BLaER1 treated with 17β-estradiol and CSF1 and Interleukin-3, amounts not matched to agents 10 nM and 100 nM (cell line): Measurements from ENCODE around the gene PLCL2.

Source experiments
- H3K27ac ChIP-seq, 11 experiments: shearing (Covaris generic); formaldehyde crosslinking; 2 replicates each; pipeline ENCODE4 v1.8.1; 2022
- H3K27me3 ChIP-seq, 11 experiments: shearing (Covaris generic); formaldehyde crosslinking; 2 replicates each; pipeline ENCODE4 v1.8.1; 2022
- H3K36me3 ChIP-seq, 11 experiments: shearing (Covaris generic); formaldehyde crosslinking; 2 replicates each; pipeline ENCODE4 v1.8.1; 2022
- H3K4me1 ChIP-seq, 10 experiments: shearing (Covaris generic); formaldehyde crosslinking; 2 replicates each; pipeline ENCODE4 v1.8.1; 2022
- H3K4me2 ChIP-seq, 11 experiments: shearing (Covaris generic); formaldehyde crosslinking; 2 replicates each; pipeline ENCODE4 v1.8.1; 2022
- H3K4me3 ChIP-seq, 10 experiments: shearing (Covaris generic); formaldehyde crosslinking; 2 replicates each; pipeline ENCODE4 v1.8.1; 2022
- H3K9ac ChIP-seq, 11 experiments: shearing (Covaris generic); formaldehyde crosslinking; 2 replicates each; pipeline ENCODE4 v1.8.1; 2022
- H3K9me3 ChIP-seq, 11 experiments: shearing (Covaris generic); formaldehyde crosslinking; replicated peaks in 1 of 11; 2 replicates each; pipeline ENCODE4 v1.8.1; 2022
- H4K20me1 ChIP-seq, 11 experiments: shearing (Covaris generic); formaldehyde crosslinking; 2 replicates each; pipeline ENCODE4 v1.8.1; 2022
- Cebpa-rat ChIP-seq, 11 experiments: shearing (Covaris generic); IDR thresholded peaks; 2 replicates each; pipeline ENCODE4 v1.8.1; 2022

The PLCL2 gene

DNA sequence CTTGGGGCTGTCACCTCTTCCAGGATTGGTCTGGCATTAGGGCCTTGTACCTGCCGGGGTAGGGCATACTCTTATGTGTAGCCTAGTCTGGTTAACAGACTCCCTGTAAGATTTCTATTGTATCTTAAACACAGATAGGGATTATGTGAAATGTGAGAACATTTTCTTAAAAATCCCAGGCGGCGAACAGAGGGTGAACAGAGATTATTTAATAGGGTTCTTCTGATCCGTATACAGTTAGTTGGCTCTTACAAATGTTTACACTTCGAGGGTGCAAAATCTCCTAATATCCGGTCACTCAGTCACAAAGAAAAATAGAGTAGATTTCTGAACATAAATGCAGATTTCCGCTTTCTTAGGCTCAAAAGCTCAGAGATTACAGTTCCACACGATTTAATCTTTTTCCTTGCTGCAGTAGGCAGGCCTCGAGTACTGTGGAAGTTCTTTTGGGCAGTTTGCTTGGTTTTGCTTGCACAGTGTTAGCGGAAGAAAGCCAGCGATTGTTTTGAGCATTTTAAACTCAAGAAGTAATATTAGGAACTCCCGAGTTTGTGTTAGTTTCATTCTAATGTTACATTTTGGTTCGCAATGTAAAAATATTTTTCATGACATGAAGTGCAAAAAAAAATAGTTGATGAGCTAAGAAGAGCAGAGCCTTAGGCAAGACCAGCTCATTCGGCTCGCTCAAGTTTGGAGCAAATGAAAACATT lies 993 bp downstream of the PLCL2 start:
- Histone ChIP-seq H4K20me1 (peaks cover 6 to 43% (median 18%) of the 10 kb centered on the region in 11 experiments; a peak in 16 of 22 replicates), H3K36me3 (no peaks in the 10 kb centered on the region), H3K27ac (peak overlapping the region; percentile 93 to 99 (median 97)), H3K4me2 (peak overlapping the region; percentile 71 to 98 (median 88)), H3K4me1 (peaks cover 34 to 60% (median 43%) of the 10 kb centered on the region in 10 experiments), H3K9me3 (no peaks in the 10 kb centered on the region), H3K9ac (peak overlapping the region; percentile 90 to 99 (median 97)), H3K27me3 (peaks cover 0 to 4% (median 0%) of the 10 kb centered on the region in 11 experiments; a peak in 2 of 22 replicates), H3K4me3 (peak overlapping the region; percentile 84 to 95 (median 90))
- TF ChIP-seq Cebpa-rat (IDR thresholded peaks at IDR 0.05): no peak

DNA sequence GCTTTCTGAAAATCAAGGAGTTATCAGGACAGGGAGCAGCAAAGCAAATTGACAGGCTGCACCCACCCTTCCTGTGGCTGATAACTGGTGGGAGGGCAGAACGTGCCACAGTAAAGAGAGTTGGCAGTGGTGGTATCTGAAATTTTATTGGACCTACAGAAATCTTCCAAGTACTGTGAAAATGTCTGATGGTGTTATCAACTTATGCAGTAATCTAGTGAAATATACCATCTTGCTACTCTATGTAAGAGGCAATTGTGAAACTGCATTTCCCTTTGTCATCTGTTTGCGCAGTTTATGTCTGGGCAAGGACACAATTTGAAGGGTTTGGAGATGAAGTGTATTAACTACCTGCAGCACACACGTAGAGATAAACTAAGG lies 1.5 kb downstream of the PLCL2 start:
- Histone ChIP-seq H3K4me1 (peaks cover 34 to 58% (median 47%) of the 10 kb centered on the region in 10 experiments), H3K9ac (peak overlapping the region; percentile 90 to 99 (median 97)), H3K9me3 (no peaks in the 10 kb centered on the region), H3K4me2 (peak overlapping the region; percentile 71 to 98 (median 88)), H3K27ac (peak overlapping the region; percentile 93 to 99 (median 97)), H3K27me3 (peaks cover 0 to 4% (median 0%) of the 10 kb centered on the region in 11 experiments; a peak in 2 of 22 replicates), H3K4me3 (peak overlapping the region; percentile 84 to 95 (median 90)), H3K36me3 (no peaks in the 10 kb centered on the region), H4K20me1 (peaks cover 9 to 48% (median 23%) of the 10 kb centered on the region in 11 experiments; a peak in 18 of 22 replicates)
- no peak for TF ChIP-seq Cebpa-rat (IDR thresholded peaks at IDR 0.05)

DNA sequence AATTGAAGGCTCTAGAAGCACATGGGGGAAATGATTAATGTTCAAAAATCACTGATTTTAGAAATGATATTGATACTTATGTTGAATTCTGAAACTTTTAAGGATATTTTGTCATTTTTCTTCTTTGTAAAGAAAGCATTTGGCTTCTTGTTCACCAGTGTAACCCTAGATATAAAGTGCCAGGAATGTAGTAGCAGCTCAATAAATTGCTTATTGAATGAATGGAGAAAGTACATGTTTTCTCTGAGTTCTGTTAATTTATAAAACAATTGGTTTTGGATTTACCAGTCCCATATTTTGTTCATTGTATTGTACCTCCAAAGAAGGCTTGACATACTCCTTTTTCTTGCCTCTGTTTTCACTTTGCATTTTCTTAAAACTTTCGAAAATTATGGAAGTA lies 2.4 kb downstream of the PLCL2 start:
- no peaks in the 10 kb centered on the region for H3K9me3 ChIP-seq
- peak overlapping the region; percentile 71 to 98 (median 88); a peak in 19 of 22 replicates for H3K4me2 ChIP-seq
- peak overlapping the region in 3 of 11 experiments; percentile 90 to 99 (median 94); a peak in 6 of 22 replicates for H3K9ac ChIP-seq
- H3K4me3 ChIP-seq: peak overlapping the region in 7 of 10 experiments; percentile 84 to 95 (median 91); a peak in 9 of 20 replicates
- peaks cover 0 to 4% (median 0%) of the 10 kb centered on the region in 11 experiments; a peak in 2 of 22 replicates for H3K27me3 ChIP-seq
- peaks cover 34 to 62% (median 52%) of the 10 kb centered on the region in 10 experiments for H3K4me1 ChIP-seq
- H4K20me1 ChIP-seq: peaks cover 11 to 57% (median 26%) of the 10 kb centered on the region in 11 experiments; a peak in 18 of 22 replicates
- H3K27ac ChIP-seq: peak overlapping the region in 4 of 11 experiments; percentile 29 to 99 (median 97); a peak in 4 of 22 replicates
- no peak for TF ChIP-seq Cebpa-rat (IDR thresholded peaks at IDR 0.05)
- no peaks in the 10 kb centered on the region for H3K36me3 ChIP-seq

DNA sequence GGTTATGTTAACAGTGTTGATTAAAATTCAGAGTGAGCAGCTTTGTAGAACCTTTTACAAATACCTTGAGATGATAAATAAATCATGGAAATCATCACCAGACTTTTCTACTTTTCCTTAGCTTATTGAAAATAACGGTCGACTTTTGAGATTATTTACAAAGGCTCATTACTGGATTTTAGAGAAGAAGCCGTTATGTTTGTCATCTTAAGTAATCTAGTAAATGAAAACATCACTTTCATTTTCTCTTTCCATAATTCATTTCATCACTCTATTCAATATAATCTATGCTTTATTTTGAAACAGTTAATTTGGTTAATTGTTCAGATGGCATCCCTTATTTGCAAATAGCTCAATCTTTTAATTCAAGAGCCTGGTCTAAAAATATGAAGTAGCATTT lies 3.6 kb downstream of the PLCL2 start:
- H3K9ac ChIP-seq: peak overlapping the region in 10 of 11 experiments; percentile 9 to 57 (median 40); a peak in 11 of 22 replicates
- H3K9me3 ChIP-seq: peaks cover 0 to 3% (median 0%) of the 10 kb centered on the region in 11 experiments; a peak in 2 of 22 replicates
- H3K4me2 ChIP-seq: peak overlapping the region; percentile 71 to 98 (median 88); a peak in 21 of 22 replicates
- H3K36me3 ChIP-seq: peaks cover 0 to 9% (median 0%) of the 10 kb centered on the region in 11 experiments; a peak in 4 of 22 replicates
- peak overlapping the region in 9 of 10 experiments; percentile 5 to 38 (median 21); a peak in 11 of 20 replicates for H3K4me3 ChIP-seq
- H4K20me1 ChIP-seq: peaks cover 16 to 67% (median 26%) of the 10 kb centered on the region in 11 experiments; a peak in 18 of 22 replicates
- peaks cover 0 to 4% (median 0%) of the 10 kb centered on the region in 11 experiments; a peak in 2 of 22 replicates for H3K27me3 ChIP-seq
- TF ChIP-seq Cebpa-rat (IDR thresholded peaks at IDR 0.05): no peak
- peaks cover 34 to 61% (median 52%) of the 10 kb centered on the region in 10 experiments for H3K4me1 ChIP-seq
- peak overlapping the region in 9 of 11 experiments; percentile 7 to 58 (median 48); a peak in 17 of 22 replicates for H3K27ac ChIP-seq

DNA sequence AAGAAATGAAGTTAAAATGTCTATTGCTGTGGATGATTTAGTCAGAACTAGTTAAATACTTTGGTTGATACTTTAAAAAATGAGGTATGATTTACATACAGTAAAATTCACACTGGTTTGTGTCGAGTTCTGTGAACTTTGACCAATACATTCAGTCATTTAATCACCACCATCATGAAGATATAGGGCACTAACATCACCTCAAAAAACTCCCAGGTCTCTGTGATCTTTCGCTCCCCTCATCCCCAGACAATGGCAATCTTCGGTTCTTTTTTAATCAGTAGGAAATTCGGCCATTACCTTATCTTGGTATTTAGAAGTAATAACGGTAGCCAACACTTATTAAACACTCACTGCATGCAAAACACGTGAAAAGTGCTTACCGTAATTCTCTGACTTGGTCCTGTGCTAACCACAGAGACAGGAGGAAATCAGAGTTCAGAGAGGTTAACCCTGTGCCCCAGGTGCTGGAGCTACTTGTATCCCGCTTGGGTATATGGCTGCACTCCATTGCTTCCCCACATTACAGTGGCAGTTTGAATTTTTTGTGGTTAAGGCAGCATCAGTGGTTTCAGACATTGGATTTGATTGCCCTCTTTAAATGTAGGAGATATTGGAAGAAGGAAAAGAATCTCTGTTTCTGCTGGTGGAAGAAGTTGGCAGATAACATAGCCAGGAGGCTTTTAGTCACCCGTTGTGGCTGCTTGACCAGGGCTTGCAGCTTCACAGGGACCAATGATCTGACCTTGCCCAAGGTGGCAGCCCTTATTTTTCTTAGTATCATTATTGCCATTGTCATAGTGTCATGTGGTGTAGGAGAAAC lies 4.2 kb downstream of the PLCL2 start:
- Histone ChIP-seq H3K4me1 (peaks cover 34 to 56% (median 48%) of the 10 kb centered on the region in 10 experiments), H3K4me2 (peak overlapping the region; percentile 71 to 98 (median 88)), H3K27me3 (peaks cover 0 to 4% (median 0%) of the 10 kb centered on the region in 11 experiments; a peak in 2 of 22 replicates), H3K9me3 (peaks cover 0 to 7% (median 0%) of the 10 kb centered on the region in 11 experiments; a peak in 6 of 22 replicates), H3K36me3 (peaks cover 0 to 12% (median 0%) of the 10 kb centered on the region in 11 experiments; a peak in 5 of 22 replicates), H3K27ac (peak overlapping the region in 8 of 11 experiments; percentile 19 to 58 (median 48); a peak in 12 of 22 replicates), H3K4me3 (peak overlapping the region in 2 of 10 experiments; percentile 23 to 38; a peak in 3 of 20 replicates), H3K9ac (peak overlapping the region in 5 of 11 experiments; percentile 0 to 33 (median 9); a peak in 5 of 22 replicates), H4K20me1 (peaks cover 16 to 72% (median 26%) of the 10 kb centered on the region in 11 experiments; a peak in 18 of 22 replicates)
- TF ChIP-seq Cebpa-rat (IDR thresholded peaks at IDR 0.05): no peak

DNA sequence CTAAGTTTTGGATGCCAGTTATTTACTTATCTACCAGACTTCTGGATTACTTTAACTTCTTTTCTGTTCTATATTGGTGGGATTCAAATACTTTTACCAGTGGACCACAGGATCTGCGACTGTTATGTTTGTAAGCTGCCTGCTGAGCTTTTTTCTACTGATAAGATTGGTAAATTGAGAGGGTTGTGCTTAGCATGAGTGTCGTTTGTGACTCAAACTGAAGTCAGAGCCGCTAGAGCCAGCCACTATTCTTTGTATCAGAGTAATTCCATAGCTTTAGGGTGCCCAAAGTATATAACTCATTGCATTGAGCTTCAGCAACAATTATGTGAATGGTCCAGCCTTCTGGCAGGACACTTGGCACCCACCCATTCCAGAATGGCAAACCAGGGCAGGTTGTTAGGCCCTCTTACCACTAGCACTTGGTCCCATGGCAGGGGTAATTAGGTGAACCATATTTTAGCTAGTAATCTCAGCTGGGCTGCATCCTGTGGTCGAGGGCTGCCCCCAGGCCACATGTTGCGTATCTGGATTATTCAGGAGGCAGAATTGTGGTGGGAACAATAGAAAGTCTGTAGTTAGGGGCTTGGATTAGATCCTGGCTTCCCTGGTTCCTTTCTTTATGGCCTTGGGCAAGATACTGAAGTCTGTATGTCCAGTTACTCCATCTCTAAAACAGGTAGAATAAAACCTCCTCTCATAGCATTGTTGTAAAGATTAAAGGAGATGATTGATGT lies 6.0 kb downstream of the PLCL2 start:
- Histone ChIP-seq H4K20me1 (peaks cover 16 to 81% (median 26%) of the 10 kb centered on the region in 11 experiments; a peak in 18 of 22 replicates), H3K4me2 (peak overlapping the region in 6 of 11 experiments; percentile 2 to 35 (median 9); a peak in 5 of 22 replicates), H3K4me3 (no peak overlapping the region), H3K27ac (no peak overlapping the region), H3K27me3 (peaks cover 0 to 4% (median 0%) of the 10 kb centered on the region in 11 experiments; a peak in 2 of 22 replicates), H3K4me1 (peaks cover 35 to 56% (median 48%) of the 10 kb centered on the region in 10 experiments), H3K36me3 (peaks cover 0 to 18% (median 0%) of the 10 kb centered on the region in 11 experiments; a peak in 6 of 22 replicates), H3K9ac (no peak overlapping the region), H3K9me3 (peaks cover 0 to 13% (median 7%) of the 10 kb centered on the region in 11 experiments; a peak in 12 of 22 replicates)
- no peak for TF ChIP-seq Cebpa-rat (IDR thresholded peaks at IDR 0.05)

DNA sequence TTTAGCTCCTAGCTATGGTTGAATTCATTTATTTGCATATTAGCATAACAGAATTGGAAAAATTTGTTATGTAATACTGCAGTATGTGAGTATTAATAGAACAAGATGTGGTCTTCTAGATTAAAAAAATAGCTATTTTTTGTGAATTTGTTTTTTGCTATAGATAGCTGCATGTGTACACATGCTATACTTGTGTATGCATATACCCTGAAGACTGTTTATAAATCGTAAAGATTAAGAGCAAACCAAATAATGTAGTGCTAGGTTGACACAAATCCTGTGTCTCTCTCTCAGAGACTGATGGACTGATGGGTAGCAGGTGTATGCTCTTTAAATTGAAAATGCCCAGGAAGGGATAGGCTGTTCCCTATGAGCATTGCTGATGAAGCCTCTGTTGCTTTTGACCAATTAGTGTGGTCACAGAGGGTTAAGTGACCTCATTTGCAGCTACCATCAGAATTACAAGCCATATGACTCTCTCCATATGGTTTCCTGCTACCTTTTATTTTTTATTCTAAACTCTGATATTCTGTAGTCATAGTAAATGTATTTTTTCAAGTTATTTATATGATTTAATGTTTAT lies 9.0 kb downstream of the PLCL2 start:
- Histone ChIP-seq H4K20me1 (peaks cover 9 to 88% (median 35%) of the 10 kb centered on the region in 11 experiments; a peak in 17 of 22 replicates), H3K36me3 (peaks cover 0 to 18% (median 0%) of the 10 kb centered on the region in 11 experiments; a peak in 6 of 22 replicates), H3K9me3 (peaks cover 0 to 13% (median 7%) of the 10 kb centered on the region in 11 experiments; a peak in 12 of 22 replicates), H3K4me3 (no peak overlapping the region), H3K27me3 (no peaks in the 10 kb centered on the region), H3K4me1 (peaks cover 18 to 33% (median 23%) of the 10 kb centered on the region in 10 experiments), H3K27ac (no peak overlapping the region), H3K9ac (no peak overlapping the region), H3K4me2 (no peak overlapping the region)
- TF ChIP-seq Cebpa-rat (IDR thresholded peaks at IDR 0.05): no peak
